DOHH2 (cell line): ENCODE results near the gene PRMT2.
"Not testable (repeated sequence)": the region's sequence is repeated elsewhere in the genome, so short reads cannot be mapped to it uniquely, and the experiment has no call there.

ENCODE experiments used
- EZH2phosphoT487 ChIP-seq: fragments of 200-600 bp; sonication (generic); IDR thresholded peaks from 2 replicates; pipeline ENCODE4 v1.6.1; 2017; ENCODE audit warnings: borderline replicate concordance, mild to moderate bottlenecking, antibody characterized with exemption, low read length, moderate library complexity, mixed read lengths
- TF ChIP-seq, protein P1 (sequence below): fragments of 200-600 bp; sonication (generic); IDR thresholded peaks from one replicate; pipeline ENCODE4 v1.5.1; 2014; ENCODE audit warnings: antibody characterized with exemption, mild to moderate bottlenecking, low read depth, low read length; ENCODE audit not compliant: poor library complexity, severe bottlenecking

DNA sequence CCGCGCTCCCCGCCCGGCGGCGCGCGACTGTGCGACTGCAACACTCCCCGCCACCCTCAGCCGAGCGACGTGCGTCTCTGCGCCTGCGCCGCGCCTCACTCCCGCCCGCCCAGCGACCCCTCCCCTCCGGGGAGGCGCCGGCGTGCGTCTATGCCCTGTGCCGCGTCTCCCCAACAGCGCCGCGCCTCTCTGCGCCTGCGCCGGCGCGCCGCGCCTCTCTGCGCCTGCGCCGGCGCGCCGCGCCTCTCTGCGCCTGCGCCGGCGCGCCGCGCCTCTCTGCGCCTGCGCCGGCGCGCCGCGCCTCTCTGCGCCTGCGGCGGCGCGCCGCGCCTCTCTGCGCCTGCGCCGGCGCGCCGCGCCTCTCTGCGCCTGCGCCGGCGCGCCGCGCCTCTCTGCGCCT is 63.2 kb downstream of the PRMT2 start:
- TF ChIP-seq, protein P1, sequence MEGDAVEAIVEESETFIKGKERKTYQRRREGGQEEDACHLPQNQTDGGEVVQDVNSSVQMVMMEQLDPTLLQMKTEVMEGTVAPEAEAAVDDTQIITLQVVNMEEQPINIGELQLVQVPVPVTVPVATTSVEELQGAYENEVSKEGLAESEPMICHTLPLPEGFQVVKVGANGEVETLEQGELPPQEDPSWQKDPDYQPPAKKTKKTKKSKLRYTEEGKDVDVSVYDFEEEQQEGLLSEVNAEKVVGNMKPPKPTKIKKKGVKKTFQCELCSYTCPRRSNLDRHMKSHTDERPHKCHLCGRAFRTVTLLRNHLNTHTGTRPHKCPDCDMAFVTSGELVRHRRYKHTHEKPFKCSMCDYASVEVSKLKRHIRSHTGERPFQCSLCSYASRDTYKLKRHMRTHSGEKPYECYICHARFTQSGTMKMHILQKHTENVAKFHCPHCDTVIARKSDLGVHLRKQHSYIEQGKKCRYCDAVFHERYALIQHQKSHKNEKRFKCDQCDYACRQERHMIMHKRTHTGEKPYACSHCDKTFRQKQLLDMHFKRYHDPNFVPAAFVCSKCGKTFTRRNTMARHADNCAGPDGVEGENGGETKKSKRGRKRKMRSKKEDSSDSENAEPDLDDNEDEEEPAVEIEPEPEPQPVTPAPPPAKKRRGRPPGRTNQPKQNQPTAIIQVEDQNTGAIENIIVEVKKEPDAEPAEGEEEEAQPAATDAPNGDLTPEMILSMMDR: not testable (repeated sequence)
- not testable (repeated sequence) for TF ChIP-seq EZH2phosphoT487
